KOPT-K1 (cell line): Measurements from ENCODE around the gene TPD52L1.

Experiments used
- H3K27ac ChIP-seq: fragments of 200-600 bp; sonication (generic); 2 replicates; pipeline ENCODE4 v1.5.1; 2016; ENCODE audit warnings: antibody characterized with exemption, mild to moderate bottlenecking, low read depth, low read length; ENCODE audit not compliant: poor library complexity, severe bottlenecking
- H3K36me3 ChIP-seq: fragments of 200-600 bp; sonication (generic); 2 replicates; pipeline ENCODE4 v1.5.1; 2017; ENCODE audit warnings: antibody characterized with exemption, mild to moderate bottlenecking, low read length, moderate library complexity; ENCODE audit not compliant: insufficient read depth
- H3K9me3 ChIP-seq: fragments of 200-600 bp; sonication (generic); 2 replicates; pipeline ENCODE4 v1.5.1; 2017; ENCODE audit warnings: antibody characterized with exemption, low read length, mild to moderate bottlenecking; ENCODE audit not compliant: insufficient read depth, poor library complexity, severe bottlenecking

The TPD52L1 gene

DNA sequence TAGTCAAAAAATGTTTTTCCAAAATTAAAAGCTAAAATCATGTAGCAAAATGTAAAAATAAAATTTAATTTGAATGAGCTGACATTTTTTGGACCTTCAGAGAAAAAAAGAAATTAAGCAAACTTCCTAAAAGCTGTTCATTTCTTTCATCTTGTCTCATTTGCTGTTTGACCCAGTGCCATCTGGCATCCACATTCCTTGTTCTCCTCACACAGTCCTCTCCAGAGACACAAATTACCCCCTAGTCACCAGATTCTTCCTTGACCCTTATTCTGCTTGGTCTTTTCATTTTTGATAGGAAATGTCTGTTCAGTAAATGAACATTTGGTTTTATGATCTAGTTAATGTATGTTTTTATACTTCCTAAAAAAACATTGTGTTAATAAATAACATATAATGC lies 93.0 kb downstream of the TPD52L1 start:
- no peaks in the 10 kb centered on the region for H3K9me3 ChIP-seq
- no peaks in the 10 kb centered on the region for H3K36me3 ChIP-seq
- no peak overlapping the region for H3K27ac ChIP-seq

DNA sequence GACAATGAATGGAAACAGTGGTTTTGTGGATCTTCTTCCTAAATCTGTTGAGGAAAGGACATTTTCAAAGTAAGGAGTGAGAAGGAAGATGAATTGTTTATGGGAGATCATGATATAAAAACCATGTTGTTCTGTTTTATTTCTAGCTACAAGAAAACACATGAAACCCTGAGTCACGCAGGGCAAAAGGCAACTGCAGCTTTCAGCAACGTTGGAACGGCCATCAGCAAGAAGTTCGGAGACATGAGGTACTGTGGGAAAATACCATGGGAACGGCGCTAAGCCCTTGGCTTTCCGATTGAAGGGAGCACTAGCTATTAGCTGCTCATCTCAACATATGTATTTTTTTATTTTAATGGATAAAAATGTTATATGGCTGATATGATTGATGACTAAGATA lies 94.6 kb downstream of the TPD52L1 start:
- H3K36me3 ChIP-seq, result no peaks in the 10 kb centered on the region

DNA sequence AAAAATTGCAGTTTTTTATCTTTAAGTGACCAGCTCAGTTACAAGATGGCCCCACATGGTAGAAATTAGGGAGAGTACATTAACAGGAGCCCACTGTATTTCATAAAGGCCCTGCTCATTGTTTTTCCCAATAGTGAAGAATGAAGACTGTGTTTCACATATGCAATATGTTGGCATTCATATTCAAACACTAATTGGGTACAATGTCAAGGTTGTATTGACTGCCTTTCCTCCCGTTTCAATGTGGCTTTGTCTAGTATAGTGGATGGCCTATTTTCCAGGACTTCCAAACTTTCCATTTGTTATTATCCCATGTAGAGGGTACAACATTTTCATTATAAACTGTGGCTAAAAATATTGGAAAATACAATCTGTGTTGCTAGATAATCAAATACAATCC lies 96.9 kb downstream of the TPD52L1 start:
- Histone ChIP-seq H3K9me3 (no peaks in the 10 kb centered on the region), H3K27ac (no peak overlapping the region), H3K36me3 (no peaks in the 10 kb centered on the region)

More for the DNA sequence above, 94.6 kb downstream of the TPD52L1 start:
- Histone ChIP-seq H3K27ac (no peak overlapping the region), H3K9me3 (no peaks in the 10 kb centered on the region)

DNA sequence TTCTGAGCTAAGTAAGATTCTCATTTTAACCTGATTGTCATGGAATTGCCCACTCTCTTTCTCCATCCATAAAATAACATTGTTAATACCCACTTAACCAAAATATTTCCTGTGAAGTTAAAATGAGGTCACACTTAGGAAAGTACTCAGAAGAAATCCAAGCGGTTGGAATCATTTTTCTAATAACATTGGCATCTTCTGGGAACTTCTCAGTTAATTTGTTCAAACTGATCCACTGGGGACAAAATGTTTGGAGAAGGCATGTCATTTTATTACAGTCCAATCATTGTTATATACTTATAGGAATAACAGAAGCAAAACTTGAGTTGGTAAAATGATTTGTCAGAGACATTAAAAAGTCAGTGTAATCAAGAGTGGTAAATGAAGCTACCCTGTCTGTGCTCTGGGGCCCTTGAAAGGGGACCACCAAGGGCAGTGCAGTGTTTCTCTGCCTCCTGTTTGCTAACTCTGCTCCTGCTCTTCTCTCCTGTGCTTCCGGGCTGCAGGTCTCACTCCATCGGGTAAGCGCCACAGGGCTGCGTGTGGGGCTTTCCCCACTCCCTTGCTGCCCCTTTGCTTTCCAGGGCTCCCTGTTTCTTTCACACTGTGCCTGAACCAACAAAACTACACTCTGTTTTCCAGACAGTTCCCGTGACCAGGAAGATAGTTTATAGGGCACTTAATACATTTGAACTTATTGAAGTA lies 98.1 kb downstream of the TPD52L1 start:
- Histone ChIP-seq H3K9me3 (no peaks in the 10 kb centered on the region), H3K36me3 (no peaks in the 10 kb centered on the region), H3K27ac (no peak overlapping the region)

DNA sequence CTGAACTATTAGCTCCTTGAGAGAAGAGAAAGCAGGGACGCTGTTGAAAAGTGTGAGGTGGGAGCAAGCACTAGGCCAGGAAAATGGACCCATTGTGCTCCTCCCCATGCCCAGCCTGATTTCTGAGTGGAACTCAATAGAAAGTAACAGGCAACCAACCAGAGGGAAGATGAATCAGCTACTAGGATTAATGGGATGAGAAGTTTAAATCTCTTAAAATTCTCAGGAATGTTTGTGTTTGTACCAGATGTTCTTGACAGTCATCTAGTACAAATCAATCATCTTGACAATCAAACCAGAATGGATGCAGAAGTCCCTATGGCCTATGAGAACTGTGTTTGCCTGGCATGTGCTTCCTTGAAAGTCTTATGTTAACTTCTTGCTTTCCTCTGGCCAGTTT lies 99.3 kb downstream of the TPD52L1 start:
- no peaks in the 10 kb centered on the region for H3K36me3 ChIP-seq
- no peak overlapping the region for H3K27ac ChIP-seq
- no peaks in the 10 kb centered on the region for H3K9me3 ChIP-seq

DNA sequence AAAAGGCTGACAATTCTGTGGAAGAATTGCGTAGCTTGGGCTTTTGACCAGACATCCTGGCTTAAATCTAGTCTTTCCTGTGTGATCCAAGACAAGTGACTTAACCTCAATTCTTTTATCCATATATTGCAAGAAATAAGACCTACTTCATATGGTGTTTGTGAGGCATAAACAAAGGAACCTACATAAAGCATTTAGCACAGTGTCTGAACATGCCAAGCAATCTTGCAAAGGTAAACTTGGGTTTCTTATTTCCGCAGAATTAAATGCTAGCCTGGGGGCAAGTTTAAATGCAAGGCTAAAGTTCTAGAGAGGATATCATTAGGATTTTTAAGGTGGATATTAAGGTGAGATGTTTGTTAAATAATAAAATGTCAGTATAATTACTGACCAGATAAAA lies 100.3 kb downstream of the TPD52L1 start:
- H3K27ac ChIP-seq, result no peak overlapping the region

DNA sequence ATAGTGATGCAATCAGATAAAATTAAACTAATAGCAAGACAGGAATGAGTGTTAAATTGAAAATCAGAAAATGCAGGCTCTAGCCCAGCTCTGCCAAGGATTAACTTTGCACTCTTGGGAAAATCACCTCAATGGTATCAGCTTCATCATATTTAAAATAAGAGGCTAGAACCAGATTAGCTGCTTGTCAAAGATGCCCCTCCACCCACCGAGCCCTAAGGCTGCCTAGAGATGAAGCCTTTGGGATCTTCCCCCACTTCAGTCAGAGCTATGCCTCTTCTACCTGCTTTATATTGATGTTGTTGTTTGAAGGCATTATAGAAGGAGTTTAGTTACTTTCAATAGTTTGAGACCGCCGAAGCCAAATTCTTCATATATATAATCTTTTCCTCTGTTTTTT lies 100.7 kb downstream of the TPD52L1 start:
- no peaks in the 10 kb centered on the region for H3K9me3 ChIP-seq
- H3K27ac ChIP-seq, result no peak overlapping the region
- no peaks in the 10 kb centered on the region for H3K36me3 ChIP-seq

More for the DNA sequence above, 100.3 kb downstream of the TPD52L1 start:
- H3K9me3 ChIP-seq, result no peaks in the 10 kb centered on the region
- no peaks in the 10 kb centered on the region for H3K36me3 ChIP-seq

DNA sequence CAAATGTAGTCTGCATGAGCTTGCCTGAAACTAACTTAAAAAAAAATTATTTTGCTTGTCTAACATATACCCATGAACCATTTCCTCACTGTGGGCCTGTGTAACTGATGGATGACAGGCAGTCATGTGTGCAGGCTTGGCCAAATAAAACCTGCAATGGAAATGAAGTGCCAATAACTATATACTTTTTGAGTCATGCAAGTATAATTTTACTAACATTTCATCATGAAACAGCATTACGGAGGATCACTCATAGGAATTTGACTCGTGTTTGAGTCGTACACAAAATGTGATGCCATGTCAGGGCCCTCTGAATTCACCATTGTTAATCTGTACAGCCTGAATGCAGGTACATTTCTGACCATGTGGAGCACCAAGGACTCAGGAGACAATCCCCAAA lies 101.6 kb downstream of the TPD52L1 start:
- Histone ChIP-seq H3K36me3 (no peaks in the 10 kb centered on the region), H3K9me3 (no peaks in the 10 kb centered on the region), H3K27ac (no peak overlapping the region)

DNA sequence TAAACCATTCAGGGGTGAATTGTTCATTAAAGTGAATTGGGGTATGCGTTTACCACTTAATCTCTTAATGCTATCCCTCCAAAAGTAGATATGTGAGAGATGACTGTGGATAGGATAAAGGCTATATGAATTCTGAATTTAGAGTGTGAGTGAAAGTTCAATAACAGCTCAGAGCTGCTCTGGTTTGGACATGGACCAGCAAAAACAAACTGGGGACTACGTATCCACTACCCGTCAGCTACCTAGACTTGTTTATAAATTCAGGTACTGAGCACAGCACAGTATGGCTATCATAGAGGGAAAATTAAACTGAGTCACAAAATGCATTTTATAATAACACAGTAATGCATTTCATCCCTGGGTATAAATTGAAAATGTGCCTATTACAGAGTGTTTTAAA lies 103.8 kb downstream of the TPD52L1 start:
- H3K36me3 ChIP-seq, result no peaks in the 10 kb centered on the region
- H3K9me3 ChIP-seq, result no peaks in the 10 kb centered on the region
- no peak overlapping the region for H3K27ac ChIP-seq

DNA sequence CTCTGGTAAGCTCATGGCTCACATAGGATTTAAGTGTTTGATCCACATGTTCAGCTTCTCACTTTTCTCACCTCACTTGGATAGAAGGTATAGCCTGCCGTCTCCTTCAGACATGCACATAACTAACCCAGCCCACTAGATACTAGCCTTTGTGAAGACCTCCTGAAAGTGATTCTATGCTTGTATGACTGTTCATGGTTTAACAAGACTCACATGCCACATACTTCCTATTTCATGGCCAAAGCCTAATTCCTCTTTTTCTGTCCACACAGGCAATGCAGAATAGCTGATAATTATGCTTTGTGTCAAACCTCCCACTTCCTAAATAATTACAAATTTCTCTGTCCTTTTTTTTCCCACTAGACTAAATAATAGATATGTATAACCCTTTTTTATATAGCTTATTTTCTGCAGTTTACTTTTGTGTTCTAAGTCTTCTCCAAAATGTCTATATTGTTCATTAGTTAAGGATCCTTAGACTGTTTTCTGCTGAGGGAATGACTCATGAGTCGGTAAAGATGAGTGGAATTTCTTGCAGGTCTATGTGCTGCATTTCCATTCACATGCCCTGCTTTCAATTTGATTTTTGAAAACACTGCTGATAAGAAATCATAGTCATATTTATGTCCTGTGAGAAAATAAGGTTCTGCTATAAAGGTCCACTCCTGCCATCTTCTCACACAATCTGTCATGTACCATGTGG lies 105.2 kb downstream of the TPD52L1 start:
- H3K36me3 ChIP-seq, result no peaks in the 10 kb centered on the region
- no peaks in the 10 kb centered on the region for H3K9me3 ChIP-seq
- no peak overlapping the region for H3K27ac ChIP-seq

DNA sequence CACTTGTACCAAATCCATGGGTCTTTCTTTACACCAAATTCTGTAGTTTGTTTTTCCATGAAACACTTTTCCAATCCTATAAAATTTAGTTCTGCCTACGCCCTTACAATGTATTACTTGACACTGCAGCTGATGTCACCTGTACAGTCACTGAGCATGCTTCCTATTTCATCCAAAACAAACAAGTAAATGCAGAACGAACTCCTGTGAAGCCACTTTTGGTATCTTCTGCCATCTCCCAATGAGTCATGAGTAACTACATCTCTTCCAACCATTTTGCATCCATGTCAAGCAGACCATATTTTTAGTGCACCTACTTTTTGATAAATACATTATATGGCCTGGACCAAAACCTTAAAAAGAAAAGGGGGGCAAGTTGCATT lies 105.8 kb downstream of the TPD52L1 start:
- Histone ChIP-seq H3K9me3 (no peaks in the 10 kb centered on the region), H3K36me3 (no peaks in the 10 kb centered on the region), H3K27ac (no peak overlapping the region)

DNA sequence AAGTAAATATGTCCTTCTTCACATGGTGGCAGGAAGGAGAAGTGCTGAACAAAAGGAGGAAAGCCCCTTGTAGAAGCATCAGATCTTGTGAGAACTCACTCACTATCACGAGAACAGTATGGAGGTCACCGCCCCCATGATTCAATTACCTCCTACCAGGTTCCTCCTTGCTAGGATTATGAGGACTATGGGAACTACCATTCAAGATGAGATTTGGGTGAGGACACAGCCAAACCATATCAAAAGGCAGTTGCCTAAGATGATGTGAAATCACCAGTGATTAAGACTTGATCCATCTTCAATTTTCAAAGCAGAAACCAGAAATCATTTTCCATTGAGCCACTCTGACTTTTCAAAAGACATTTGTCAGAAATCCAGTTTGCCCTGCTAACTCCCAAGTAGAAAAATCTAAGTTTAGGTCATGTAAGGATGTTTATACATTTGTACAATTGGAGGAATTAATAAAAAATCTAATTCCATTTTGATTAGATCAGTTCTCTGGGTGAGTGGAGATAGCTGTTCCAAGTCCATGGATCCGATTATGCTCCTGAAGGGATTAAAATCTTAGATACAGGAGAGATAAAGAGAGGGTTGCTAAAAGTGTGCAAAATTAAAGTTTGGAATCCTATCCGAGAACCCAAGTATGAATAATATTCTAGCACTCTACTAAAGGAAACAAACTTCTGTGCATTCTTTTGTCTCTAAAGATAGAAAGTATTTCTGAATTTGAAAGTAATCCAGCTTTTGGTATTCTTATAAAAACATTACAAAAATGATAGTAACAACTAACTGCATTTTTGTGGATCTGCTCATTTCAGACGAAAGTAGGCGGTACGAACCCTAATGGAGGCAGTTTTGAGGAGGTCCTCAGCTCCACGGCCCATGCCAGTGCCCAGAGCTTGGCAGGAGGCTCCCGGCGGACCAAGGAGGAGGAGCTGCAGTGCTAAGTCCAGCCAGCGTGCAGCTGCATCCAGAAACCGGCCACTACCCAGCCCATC lies 108.7 kb downstream of the TPD52L1 start:
- Histone ChIP-seq H3K36me3 (no peaks in the 10 kb centered on the region), H3K9me3 (no peaks in the 10 kb centered on the region), H3K27ac (no peak overlapping the region)

DNA sequence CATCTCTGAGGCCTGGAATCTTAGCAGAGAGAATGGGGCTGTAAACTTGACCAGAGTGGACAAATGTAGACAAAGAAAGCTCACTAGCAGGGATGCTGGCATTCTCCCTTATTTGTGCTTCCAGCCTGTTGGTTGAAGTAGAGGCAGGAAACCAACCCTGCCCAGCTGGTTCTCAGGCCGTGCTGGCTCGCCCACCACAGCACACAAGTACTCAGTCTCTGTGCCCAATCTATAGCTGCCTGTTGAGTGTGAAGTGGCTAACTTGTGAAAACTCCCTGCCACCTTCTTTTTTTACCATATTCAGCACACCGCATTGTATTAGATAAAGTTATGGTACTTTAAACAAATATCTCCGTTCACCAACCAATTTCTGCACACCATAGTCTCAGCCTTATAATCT lies 110.9 kb downstream of the TPD52L1 start:
- Histone ChIP-seq H3K36me3 (no peaks in the 10 kb centered on the region), H3K9me3 (no peaks in the 10 kb centered on the region), H3K27ac (no peak overlapping the region)

DNA sequence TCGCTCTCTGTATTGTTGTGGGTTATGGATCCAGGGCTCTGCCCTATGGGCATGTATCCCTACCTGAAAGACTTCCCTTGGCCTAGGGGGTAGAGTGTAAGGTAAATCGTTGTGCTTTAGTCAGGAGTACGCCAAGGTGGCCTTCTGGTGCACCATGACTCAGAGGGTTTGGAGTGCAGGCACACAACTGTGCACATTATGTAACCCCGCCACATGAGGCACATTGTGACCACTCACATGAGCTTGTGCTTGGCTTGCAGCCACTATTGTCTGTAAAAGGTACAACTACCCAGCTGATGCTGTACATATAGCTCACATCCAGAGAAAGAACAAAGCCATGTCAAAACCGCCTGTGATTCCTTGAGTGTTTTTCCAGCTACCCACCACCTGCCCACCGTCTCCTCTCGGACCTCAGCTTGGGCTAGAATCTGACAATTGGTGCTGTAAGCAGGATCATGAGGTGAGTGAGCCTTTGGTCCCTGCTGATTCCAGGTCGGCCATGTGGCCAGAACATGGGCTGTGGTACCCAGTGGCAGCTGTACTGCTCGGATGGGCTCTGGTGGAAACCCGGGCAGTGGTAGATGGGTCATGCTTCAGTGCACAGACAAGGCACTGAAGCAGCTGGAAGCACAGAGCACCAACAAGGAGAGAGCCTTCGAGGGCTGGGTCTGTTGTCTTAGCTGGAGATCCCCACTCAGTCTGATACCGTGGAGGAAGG lies 114.4 kb downstream of the TPD52L1 start:
- Histone ChIP-seq H3K27ac (no peak overlapping the region), H3K36me3 (peaks cover 22% of the 10 kb centered on the region; the same call in 1 of the 2 replicates), H3K9me3 (no peaks in the 10 kb centered on the region)
